Subcutaneous adipose tissue (tissue), 4 donors: ENCODE measurements around the gene GCNT2. TPM values are rescaled to one million over a fixed set of nuclear protein-coding genes. Genes with fewer than 3 reads are reported as not detected.

Experiments
- CTCF ChIP-seq: fragments of 450-650 bp; IDR thresholded peaks from one replicate; pipeline ENCODE4 v1.5.1; 2016; ENCODE audit warnings: low read depth, mild to moderate bottlenecking, control low read depth, antibody characterized with exemption, moderate library complexity
- total RNA-seq, 4 donors: library from RNA; depleted of rRNA; stranded (reverse); fragments of >200 nt; gene quantifications; one replicate each; pipeline ENCODE4 v1.1.0, GENCODE V29; 2016

GCNT2 gene
- total RNA-seq, 4 donors from 2014 or later, result 0.57 to 8.5 (median 5.6) TPM

DNA sequence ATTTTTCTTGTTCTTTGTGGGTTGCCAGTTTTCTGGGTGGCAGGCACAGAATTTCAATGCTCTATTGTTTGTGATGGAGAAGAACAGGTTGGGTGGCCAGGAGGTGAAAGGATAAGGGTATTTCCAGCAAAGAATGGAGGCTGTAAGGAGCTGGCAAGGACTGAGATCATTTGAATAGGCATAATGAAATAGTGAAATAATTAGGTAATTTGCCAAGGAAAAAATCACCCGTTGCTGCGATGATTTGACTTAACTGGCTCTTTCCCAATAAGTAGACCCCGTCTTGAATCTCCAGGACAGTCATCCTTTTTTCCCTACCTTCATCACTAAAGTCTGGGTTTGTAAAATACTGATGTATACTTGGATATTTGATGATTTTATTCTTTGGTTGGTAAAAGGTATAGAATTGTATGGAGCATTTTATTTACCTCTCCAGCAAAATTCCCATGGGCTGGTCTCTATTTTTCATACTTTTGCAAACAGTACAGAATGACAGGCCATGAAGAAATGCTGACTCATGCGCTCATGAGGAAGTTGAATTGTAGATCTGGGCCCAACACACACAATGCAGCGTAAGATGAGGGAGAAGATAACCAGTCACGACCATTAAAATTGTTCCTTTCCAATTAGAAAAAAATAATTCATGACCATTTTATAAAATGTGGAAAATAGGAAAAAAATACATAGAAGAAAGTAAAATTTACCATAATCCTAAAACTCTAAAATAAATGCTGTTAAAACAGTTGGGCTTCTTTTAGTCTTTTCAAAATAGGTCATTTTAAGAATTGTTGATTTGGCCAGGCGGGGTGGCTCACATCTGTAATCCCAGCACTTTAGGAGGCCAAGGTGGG is 2.4 kb upstream of the GCNT2 start:
- TF ChIP-seq CTCF, result no peak

DNA sequence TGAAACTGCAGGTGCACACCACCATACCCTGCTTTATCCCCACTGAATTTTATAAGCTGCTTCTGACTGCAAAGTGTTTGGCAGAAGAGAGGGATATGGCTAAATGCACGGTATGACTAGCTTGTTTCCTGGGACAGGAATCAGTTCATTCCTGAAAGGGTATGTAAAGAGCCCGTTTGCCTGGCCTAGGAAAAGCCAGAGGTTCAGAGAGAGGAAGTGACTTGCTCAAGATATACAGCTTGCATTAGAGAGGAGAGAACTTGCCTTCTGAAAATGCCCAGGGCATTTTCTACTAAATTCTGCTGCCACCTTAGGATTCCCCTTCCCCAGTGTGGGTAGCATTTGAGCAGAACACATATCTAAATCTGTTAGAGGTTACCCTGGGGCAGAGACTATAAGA is 683 bp upstream of the GCNT2 start:
- TF ChIP-seq CTCF, result no peak

DNA sequence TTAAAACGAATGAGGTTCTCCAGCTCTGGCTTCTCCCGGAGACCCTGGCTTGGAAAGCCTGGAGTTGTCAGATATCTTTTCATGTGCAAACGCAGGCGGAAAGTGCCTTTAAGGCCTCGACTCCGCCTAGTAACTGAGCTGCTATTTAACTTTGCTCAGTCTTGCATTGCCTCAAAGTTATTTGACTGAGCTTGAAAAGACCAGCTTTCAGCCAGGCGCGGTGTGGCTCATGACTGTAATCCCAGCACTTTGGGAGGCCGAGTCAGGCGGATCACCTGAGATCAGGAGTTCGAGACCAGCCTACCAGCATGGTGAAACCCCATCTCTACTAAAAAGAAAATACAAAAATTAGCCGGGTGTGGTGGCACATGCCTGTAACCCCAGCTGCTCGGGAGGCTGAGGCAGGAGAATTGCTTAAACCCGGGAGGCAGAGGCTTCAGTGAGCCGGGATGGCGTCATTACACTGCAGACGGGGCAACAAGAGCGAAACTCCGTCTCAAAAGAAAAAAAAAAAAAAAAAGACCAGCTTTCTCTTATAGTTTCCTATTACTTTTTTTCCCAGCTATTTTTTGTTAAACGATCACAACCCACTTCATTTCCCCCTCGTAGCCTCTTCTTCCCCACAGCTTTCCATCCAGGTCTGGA is 1.9 kb downstream of the GCNT2 start:
- TF ChIP-seq CTCF, result no peak

DNA sequence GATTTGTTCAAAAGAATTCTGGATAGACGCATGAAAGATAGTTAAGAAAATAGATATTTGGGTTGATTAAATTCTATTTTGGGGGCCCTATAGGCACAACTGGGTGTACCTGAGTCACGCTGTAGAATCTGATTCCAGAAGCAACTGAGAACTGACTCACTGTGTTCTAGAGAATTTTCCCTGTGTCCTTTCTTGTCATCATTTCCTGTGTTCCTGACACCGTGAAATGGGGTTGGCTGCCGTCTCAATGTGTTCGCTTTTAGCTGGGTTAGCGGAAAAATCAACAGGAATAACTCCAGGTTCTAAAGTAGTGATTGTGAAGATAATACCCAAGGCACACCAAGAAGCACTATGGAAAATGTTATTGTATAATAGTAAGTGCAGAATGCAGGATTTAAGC is 5.0 kb downstream of the GCNT2 start:
- no peak for TF ChIP-seq CTCF

DNA sequence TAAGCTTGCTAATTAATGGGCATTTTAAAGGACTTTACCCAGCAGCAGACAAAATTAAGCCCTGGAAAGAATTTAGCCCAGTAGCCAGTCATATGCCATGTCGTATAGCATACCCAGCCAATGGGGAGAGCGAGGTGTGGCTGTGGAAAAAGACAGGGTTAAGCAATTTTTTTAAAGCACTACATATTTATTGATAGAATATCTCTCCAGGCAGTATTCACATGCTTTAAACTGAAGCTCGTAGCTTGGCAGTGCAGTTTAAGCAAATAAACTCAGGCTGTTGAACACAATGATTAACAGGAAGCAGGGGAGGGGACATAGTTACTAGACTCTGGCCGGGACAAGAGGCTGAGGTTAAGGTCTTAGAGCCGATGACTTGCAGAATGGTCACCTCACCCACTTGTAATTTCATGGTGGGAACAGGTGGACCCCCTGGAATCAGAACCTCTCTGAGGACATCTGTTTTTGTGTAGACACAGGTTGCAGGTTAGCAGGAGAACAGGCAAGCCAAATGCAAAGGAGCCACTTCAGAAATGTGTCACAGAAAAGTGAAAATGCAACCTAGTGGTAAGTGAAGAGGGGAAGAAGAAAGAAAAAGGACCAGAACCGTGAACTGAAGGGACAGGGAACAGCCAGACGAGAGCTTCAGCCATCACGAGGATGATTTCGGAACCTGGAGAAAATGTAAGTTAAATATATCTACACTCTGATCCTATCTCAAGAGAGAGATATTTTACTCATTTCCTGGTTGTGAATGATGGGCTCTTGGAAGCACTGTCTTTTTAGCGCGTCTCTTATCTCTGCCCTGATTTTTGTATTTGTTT is 7.2 kb downstream of the GCNT2 start:
- TF ChIP-seq CTCF, result no peak

- no peak for TF ChIP-seq CTCF
Measured at GRCh38 chr6:10529231-10529801, 8.2 kb downstream of the GCNT2 start.
